ENCODE measurements around the gene LGALS1. TPM values are rescaled to one million over a fixed set of nuclear protein-coding genes. Genes with fewer than 3 reads are reported as not detected.

LGALS1 gene
- total and polyA plus RNA-seq, 9 of the 15 experiments (the other 6 are each of a cell fraction or from before 2014, with no cell fraction given): 160 to 800 (median 330) TPM

GRCh38 chr22:37658133-37659065 is 17.0 kb upstream of the LGALS1 start, which contains the start of gene PDXP (continued):
- no peak for TF ChIP-seq SLC30A9 (CRISPR knock-in tag; IDR thresholded peaks at IDR 0.05)
- peak; percentile 61 for TF ChIP-seq GABPA (tag; conservative IDR thresholded peaks at IDR 0.05; ENCODE audit: low read depth)
- TF ChIP-seq ETS2 (tag; IDR thresholded peaks at IDR 0.05; ENCODE audit: borderline replicate concordance, poor library complexity, severe bottlenecking): no peak
- no peak for TF ChIP-seq MEF2D (tag; conservative IDR thresholded peaks at IDR 0.05; ENCODE audit: low read depth)
- no peak for TF ChIP-seq KHSRP (IDR thresholded peaks at IDR 0.05)
- TF ChIP-seq SREBF2 (CRISPR knock-in tag; IDR thresholded peaks at IDR 0.05): no peak
- TF ChIP-seq SIN3A (IDR thresholded peaks at IDR 0.05; ENCODE audit: borderline replicate concordance in 2 of 2, control insufficient read depth in 1 of 2, low read depth in 2 of 2, low read length in 2 of 2): no peak
- TF ChIP-seq CTCF (IDR thresholded peaks at IDR 0.05 in 2 of 3, conservative IDR thresholded peaks at IDR 0.05 in 1 of 3; ENCODE audit: insufficient read depth in 2 of 3, low read depth in 1 of 3, low read length in 3 of 3): no peak
- no peak for TF ChIP-seq IRF1 (CRISPR knock-in tag; IDR thresholded peaks at IDR 0.05; ENCODE audit: borderline replicate concordance)
- TF ChIP-seq KDM5B (IDR thresholded peaks at IDR 0.05; ENCODE audit: insufficient replicate concordance, low read depth, low read length): peak; percentile 54
- no peak for TF ChIP-seq ZNF586 (CRISPR knock-in tag; conservative IDR thresholded peaks at IDR 0.05)
- TF ChIP-seq OTX1 (CRISPR knock-in tag; IDR thresholded peaks at IDR 0.05): no peak
- no peak for TF ChIP-seq ETV1 (tag; conservative IDR thresholded peaks at IDR 0.05; ENCODE audit: low read depth)
- TF ChIP-seq LCOR (CRISPR knock-in tag; IDR thresholded peaks at IDR 0.05): no peak
- no peak for TF ChIP-seq TARDBP (IDR thresholded peaks at IDR 0.05)
- TF ChIP-seq U2AF1 (optimal IDR thresholded peaks at IDR 0.05; ENCODE audit: low read depth, low read length): no peak
- TF ChIP-seq HLTF (IDR thresholded peaks at IDR 0.05): no peak
- no peak for TF ChIP-seq MAFF (IDR thresholded peaks at IDR 0.05; ENCODE audit: low read length)
- TF ChIP-seq ZFP36 (IDR thresholded peaks at IDR 0.05; ENCODE audit: low read depth, low read length, partially characterized antibody): no peak
- TF ChIP-seq CHD4 (IDR thresholded peaks at IDR 0.05; ENCODE audit: insufficient read depth, insufficient replicate concordance, low read depth, low read length, poor library complexity, severe bottlenecking): no peak
- peak; percentile 30 for TF ChIP-seq TAF1 (IDR thresholded peaks at IDR 0.05; ENCODE audit: control insufficient read depth, extremely low read depth, insufficient read depth, low read length, severe bottlenecking)
- TF ChIP-seq ID3 (CRISPR knock-in tag; IDR thresholded peaks at IDR 0.05): no peak
- no peak for TF ChIP-seq ID3 (tag; IDR thresholded peaks at IDR 0.05)

All from K562 (cell line).